ENCODE results near the gene DSCAM. TPM values are rescaled to one million over a fixed set of nuclear protein-coding genes. Genes with fewer than 3 reads are reported as not detected.
A peak's percentile ranks its signal among the peaks of the same experiment; 100 is the strongest.

DSCAM gene
- polyA plus RNA-seq, 3 donors = not detected

GRCh38 chr21:40858517-40858916 is 11.6 kb upstream of the DSCAM start:
- Histone ChIP-seq H3K36me3 (replicated peaks in 1 of 2; ENCODE audit: control insufficient read depth in 1 of 2, insufficient read depth in 2 of 2, low read length in 2 of 2) (no peaks in the 10 kb centered on the region), H3K79me2 (ENCODE audit: insufficient read depth, low read length) (no peaks in the 10 kb centered on the region), H3K4me2 (replicated peaks; ENCODE audit: extremely low read depth, low read length, poor library complexity, severe bottlenecking) (no peak overlapping the region), H3K27ac (ENCODE audit: low read depth in 1 of 2, low read length in 2 of 2) (no peak overlapping the region), H3K4me3 (replicated peaks in 1 of 3; ENCODE audit: low read depth in 2 of 3, low read length in 3 of 3) (no peak overlapping the region), H3K4me1 (ENCODE audit: control insufficient read depth in 1 of 2, insufficient read depth in 2 of 2, low read length in 2 of 2) (no peaks in the 10 kb centered on the region), H2AFZ (ENCODE audit: insufficient read depth, low read depth, low read length, poor library complexity, severe bottlenecking) (no peak overlapping the region), H3K9ac (ENCODE audit: insufficient read depth, low read length, poor library complexity, severe bottlenecking) (no peak overlapping the region), H4K20me1 (ENCODE audit: insufficient read depth, low read length) (no peaks in the 10 kb centered on the region), H3K27me3 (ENCODE audit: control insufficient read depth in 2 of 2, insufficient read depth in 2 of 2, low read length in 2 of 2) (no peaks in the 10 kb centered on the region), H3K9me3 (replicated peaks in 1 of 2; ENCODE audit: control insufficient read depth in 1 of 2, insufficient read depth in 1 of 2, low read length in 2 of 2) (peaks cover 4 to 10% of the 10 kb centered on the region in 2 donors)
- Mint-ChIP-seq H3K36me3 (no peaks in the 10 kb centered on the region), H3K9me3 (peaks cover 5 to 13% (median 9%) of the 10 kb centered on the region in 7 donors), H3K4me1 (no peaks in the 10 kb centered on the region), H3K4me3 (no peak overlapping the region), H3K27me3 (ENCODE audit: low read depth in 3 of 3) (peaks cover 0 to 4% (median 0%) of the 10 kb centered on the region in 3 donors), H3K27ac (no peak overlapping the region)
- no peak for TF ChIP-seq CTCF (IDR thresholded peaks at IDR 0.05)
- intact Hi-C loops (cut with micrococcal nuclease) = no loop called here
- no peak for DNase-seq

- Histone ChIP-seq H3K9me3 (replicated peaks in 1 of 2; ENCODE audit: control insufficient read depth in 1 of 2, insufficient read depth in 1 of 2, low read length in 2 of 2) (peaks cover 4 to 10% of the 10 kb centered on the region in 2 donors), H2AFZ (ENCODE audit: insufficient read depth, low read depth, low read length, poor library complexity, severe bottlenecking) (no peak overlapping the region), H3K4me1 (ENCODE audit: control insufficient read depth in 1 of 2, insufficient read depth in 2 of 2, low read length in 2 of 2) (no peaks in the 10 kb centered on the region), H3K36me3 (replicated peaks in 1 of 2; ENCODE audit: control insufficient read depth in 1 of 2, insufficient read depth in 2 of 2, low read length in 2 of 2) (no peaks in the 10 kb centered on the region), H3K79me2 (ENCODE audit: insufficient read depth, low read length) (no peaks in the 10 kb centered on the region), H3K4me2 (replicated peaks; ENCODE audit: extremely low read depth, low read length, poor library complexity, severe bottlenecking) (no peak overlapping the region), H3K4me3 (replicated peaks in 1 of 3; ENCODE audit: low read depth in 2 of 3, low read length in 3 of 3) (no peak overlapping the region), H3K27me3 (ENCODE audit: control insufficient read depth in 2 of 2, insufficient read depth in 2 of 2, low read length in 2 of 2) (no peaks in the 10 kb centered on the region), H3K9ac (ENCODE audit: insufficient read depth, low read length, poor library complexity, severe bottlenecking) (no peak overlapping the region), H4K20me1 (ENCODE audit: insufficient read depth, low read length) (no peaks in the 10 kb centered on the region), H3K27ac (ENCODE audit: low read depth in 1 of 2, low read length in 2 of 2) (no peak overlapping the region)
- H3K27ac Mint-ChIP-seq = peak overlapping the region in 1 of 7 donors; percentile 17
- no peak overlapping the region for H3K4me3 Mint-ChIP-seq
- TF ChIP-seq CTCF (IDR thresholded peaks at IDR 0.05) = no peak
- DNase-seq = no peak
- peaks cover 1 to 3% (median 3%) of the 10 kb centered on the region in 3 donors for H3K27me3 Mint-ChIP-seq (ENCODE audit: low read depth in 3 of 3)
- H3K9me3 Mint-ChIP-seq = peaks cover 5 to 12% (median 9%) of the 10 kb centered on the region in 7 donors
- intact Hi-C loops (cut with micrococcal nuclease) = no loop called here
- H3K4me1 Mint-ChIP-seq = no peaks in the 10 kb centered on the region
- WGBS (ENCODE audit: insufficient coverage) = 61% methylated on average over 23 of the region's 24 CpGs
- H3K36me3 Mint-ChIP-seq = no peaks in the 10 kb centered on the region
These were observed 7.2 kb upstream of the DSCAM start for GRCh38 chr21:40853956-40854688.
